Colonic mucosa (tissue), 4 donors: ENCODE data around the gene GGT1. TPM values are rescaled to one million over a fixed set of nuclear protein-coding genes. Genes with fewer than 3 reads are reported as not detected.

Experiments used
- DNase-seq: peaks from one replicate; pipeline ENCODE4 v3.0.0-alpha.2; 2020
- H3K27ac ChIP-seq: fragments of 200-600 bp; one replicate; pipeline ENCODE4 v1.8.0; 2021
- H3K27me3 ChIP-seq: fragments of 200-600 bp; one replicate; pipeline ENCODE4 v1.8.0; 2021
- H3K36me3 ChIP-seq: fragments of 200-600 bp; one replicate; pipeline ENCODE4 v1.8.0; 2021
- H3K4me1 ChIP-seq: fragments of 200-600 bp; one replicate; pipeline ENCODE4 v1.8.0; 2021; ENCODE audit warnings: mild to moderate bottlenecking
- H3K4me3 ChIP-seq: fragments of 200-600 bp; one replicate; pipeline ENCODE4 v1.8.0; 2021
- H3K9ac ChIP-seq, 2 donors: one replicate each; pipeline ENCODE4 v1.7.0; 2013; ENCODE audit warnings: control low read depth in 2 of 2, low read depth in 2 of 2, low read length in 2 of 2
- H3K9me3 ChIP-seq: fragments of 200-600 bp; one replicate; pipeline ENCODE4 v1.8.0; 2021
- intact Hi-C: fragments of 100-400 bp; cut with DNase I; formaldehyde crosslinking; loops from one replicate; pipeline ENCODE4 v1.14.1; 2022
- total RNA-seq, 2 donors: library from RNA; stranded (reverse); fragmentation: NEBNext Ultra II Directional in 1 of 2; extraction: Animal tissue kit (Norgen Biotek cat#: 25700) in 1 of 2; gene quantifications; one replicate each; pipeline ENCODE4 v1.2.1, GENCODE V29; 2021
- TF ChIP-seq, protein P1 (sequence below): fragments of 200-600 bp; IDR thresholded peaks from one replicate; pipeline ENCODE4 v1.8.0; 2022; ENCODE audit warnings: antibody characterized with exemption, mild to moderate bottlenecking
- donor health status: healthy.
- donor health status: DM: no; HTN: no; CAD: no.
- donor health status: DM: no; HTN: no; CAD: no.

GGT1 gene
- total RNA-seq, 2 donors from 2014 or later = 16.8 to 50.4 TPM

DNA sequence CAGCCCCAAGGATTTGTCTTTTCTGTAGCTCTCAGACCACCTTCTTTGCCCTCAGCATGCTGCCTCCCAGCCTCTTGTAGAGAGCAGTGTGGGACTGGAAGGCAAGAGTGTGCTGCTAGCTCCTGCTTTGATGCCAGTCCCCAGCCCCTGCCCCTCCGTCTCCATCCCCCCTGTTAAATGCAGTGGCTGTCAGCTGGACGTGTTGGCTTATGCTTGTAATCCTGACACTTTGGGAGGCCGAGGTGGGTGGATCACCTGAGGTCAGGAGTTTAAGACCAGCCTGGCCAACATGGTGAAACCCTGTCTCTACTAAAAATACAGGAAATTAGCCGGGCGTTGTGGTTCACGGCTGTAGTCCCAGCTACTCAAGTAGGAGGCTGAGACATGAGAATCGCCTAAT, 31.7 kb upstream of the GGT1 start:
- no peak overlapping the region for H3K4me3 ChIP-seq
- no peaks in the 10 kb centered on the region for H3K9me3 ChIP-seq
- H3K27me3 ChIP-seq = no peaks in the 10 kb centered on the region
- H3K4me1 ChIP-seq = no peaks in the 10 kb centered on the region
- no peak for DNase-seq
- no peak overlapping the region for H3K9ac ChIP-seq
- H3K27ac ChIP-seq = no peak overlapping the region
- TF ChIP-seq, protein P1, sequence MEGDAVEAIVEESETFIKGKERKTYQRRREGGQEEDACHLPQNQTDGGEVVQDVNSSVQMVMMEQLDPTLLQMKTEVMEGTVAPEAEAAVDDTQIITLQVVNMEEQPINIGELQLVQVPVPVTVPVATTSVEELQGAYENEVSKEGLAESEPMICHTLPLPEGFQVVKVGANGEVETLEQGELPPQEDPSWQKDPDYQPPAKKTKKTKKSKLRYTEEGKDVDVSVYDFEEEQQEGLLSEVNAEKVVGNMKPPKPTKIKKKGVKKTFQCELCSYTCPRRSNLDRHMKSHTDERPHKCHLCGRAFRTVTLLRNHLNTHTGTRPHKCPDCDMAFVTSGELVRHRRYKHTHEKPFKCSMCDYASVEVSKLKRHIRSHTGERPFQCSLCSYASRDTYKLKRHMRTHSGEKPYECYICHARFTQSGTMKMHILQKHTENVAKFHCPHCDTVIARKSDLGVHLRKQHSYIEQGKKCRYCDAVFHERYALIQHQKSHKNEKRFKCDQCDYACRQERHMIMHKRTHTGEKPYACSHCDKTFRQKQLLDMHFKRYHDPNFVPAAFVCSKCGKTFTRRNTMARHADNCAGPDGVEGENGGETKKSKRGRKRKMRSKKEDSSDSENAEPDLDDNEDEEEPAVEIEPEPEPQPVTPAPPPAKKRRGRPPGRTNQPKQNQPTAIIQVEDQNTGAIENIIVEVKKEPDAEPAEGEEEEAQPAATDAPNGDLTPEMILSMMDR = no peak
- H3K36me3 ChIP-seq = peaks cover 14% of the 10 kb centered on the region
- intact Hi-C loops = no loop called here

DNA sequence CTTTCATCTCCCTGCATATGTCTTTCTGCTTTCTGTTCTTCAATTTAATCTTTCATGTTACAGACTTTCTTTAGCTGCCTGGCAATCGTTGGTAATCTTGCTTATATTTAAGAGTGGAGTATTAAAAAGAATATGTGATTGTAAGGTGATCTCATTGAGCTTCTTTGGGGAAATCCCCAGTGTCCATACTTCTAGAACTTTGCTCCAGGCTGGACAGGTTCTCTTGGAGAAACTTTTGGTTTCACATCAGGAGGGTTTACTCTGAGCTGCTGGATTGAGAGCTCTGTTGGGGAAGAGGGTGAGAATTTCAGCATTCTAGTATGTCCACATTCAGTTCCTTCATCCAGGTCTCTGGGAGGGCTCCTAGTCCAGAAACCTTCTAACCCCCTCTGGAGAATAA, 26.2 kb upstream of the GGT1 start:
- TF ChIP-seq, protein P1 = no peak
- peaks cover 4% of the 10 kb centered on the region for H3K4me1 ChIP-seq
- H3K27me3 ChIP-seq = no peaks in the 10 kb centered on the region
- intact Hi-C loops = no loop called here
- H3K36me3 ChIP-seq = peaks cover 9% of the 10 kb centered on the region
- no peak overlapping the region for H3K9ac ChIP-seq
- H3K4me3 ChIP-seq = no peak overlapping the region
- H3K27ac ChIP-seq = peak overlapping the region; percentile 32
- no peak for DNase-seq
- H3K9me3 ChIP-seq = no peaks in the 10 kb centered on the region

DNA sequence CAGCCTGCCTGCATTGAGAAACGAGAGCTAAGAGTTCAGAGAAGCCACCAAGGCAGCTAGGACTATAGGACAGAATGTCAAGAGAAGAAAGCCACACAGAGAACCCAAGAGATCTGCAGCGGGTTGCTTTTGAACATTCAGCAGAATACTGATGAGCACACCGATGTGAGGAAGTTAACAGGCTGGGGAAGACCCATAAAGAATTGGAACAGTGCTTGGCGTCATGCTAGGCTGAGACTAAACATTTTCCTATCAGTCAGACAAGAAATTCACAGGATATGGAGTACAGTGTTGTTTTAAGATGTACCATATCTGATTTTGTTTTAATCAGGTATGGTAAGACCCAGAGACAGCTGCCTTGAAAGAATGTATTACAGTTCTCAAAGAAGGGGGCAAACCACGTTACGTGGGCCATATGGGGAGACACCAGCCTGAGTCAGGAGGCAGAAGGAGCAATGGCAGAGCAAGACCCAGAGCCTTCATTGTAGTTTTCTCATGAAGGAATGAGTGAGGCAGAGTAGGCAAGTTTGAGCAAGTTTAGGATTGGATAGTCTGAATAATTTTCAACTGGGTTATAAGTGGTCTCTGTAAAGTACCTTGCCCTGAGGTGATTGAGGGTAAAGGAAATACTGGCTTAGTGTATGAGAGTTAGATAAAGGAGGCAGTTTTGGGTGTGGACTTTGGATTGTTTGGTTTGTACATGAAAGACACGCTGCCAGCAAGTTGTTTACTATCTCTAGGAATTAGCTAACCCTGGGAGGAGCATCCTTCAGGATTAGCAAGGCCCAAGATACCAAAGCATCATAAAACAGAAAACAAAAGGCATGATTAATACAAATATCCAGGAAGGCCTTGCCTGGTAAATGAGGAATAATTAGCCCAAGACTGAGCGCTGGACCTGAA, 24.4 kb upstream of the GGT1 start:
- Histone ChIP-seq H3K27me3 (no peaks in the 10 kb centered on the region), H3K36me3 (no peaks in the 10 kb centered on the region), H3K9me3 (no peaks in the 10 kb centered on the region), H3K4me1 (peaks cover 4% of the 10 kb centered on the region), H3K9ac (no peak overlapping the region), H3K27ac (peak overlapping the region; percentile 69), H3K4me3 (no peak overlapping the region)
- TF ChIP-seq, protein P1 = no peak
- intact Hi-C loops = no loop called here
- DNase-seq = peak; percentile 69

DNA sequence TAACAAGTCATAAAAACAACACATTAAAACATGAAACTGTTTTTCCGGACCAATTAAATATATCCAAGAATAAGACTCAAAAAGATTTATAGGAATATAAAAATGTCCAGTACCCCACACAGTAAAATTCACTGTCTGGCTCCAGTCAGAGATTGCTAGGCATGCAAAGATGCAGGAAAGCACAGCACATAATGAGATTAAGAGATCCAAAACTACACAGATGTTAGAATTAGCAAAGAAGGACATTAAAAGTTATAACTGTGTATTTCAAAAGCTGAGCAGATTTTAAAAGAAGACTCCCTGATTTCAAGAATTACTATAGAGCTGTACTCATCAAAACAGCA, 23.8 kb upstream of the GGT1 start:
- H3K27me3 ChIP-seq = no peaks in the 10 kb centered on the region

DNA sequence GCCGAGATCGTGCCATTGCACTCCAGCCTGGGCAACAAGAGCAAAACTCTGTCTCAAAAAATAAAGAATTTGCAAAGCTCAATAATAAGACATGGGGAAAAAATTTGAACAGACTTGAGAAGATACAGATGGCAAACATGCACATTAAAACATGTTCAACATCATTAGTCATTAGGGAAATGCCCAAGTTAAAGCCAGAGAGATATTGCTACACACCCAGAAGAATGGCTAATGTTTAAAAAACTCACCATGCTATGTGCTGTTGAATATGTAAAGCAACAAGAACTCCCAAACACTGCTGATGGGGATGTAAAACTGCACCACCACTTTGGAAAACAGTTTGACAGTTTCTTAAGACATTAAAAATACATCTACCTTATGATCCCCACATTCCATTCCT, 22.7 kb upstream of the GGT1 start:
- DNase-seq = no peak
- TF ChIP-seq, protein P1 = no peak
- H3K27ac ChIP-seq = no peak overlapping the region
- H3K4me1 ChIP-seq = peaks cover 4% of the 10 kb centered on the region
- H3K27me3 ChIP-seq = no peaks in the 10 kb centered on the region
- intact Hi-C loops = no loop called here
- no peaks in the 10 kb centered on the region for H3K9me3 ChIP-seq
- H3K36me3 ChIP-seq = no peaks in the 10 kb centered on the region
- no peak overlapping the region for H3K9ac ChIP-seq
- H3K4me3 ChIP-seq = no peak overlapping the region

More for the DNA sequence above, 23.8 kb upstream of the GGT1 start:
- Histone ChIP-seq H3K4me3 (no peak overlapping the region), H3K9me3 (no peaks in the 10 kb centered on the region), H3K36me3 (no peaks in the 10 kb centered on the region), H3K27ac (peak overlapping the region; percentile 69), H3K4me1 (peaks cover 4% of the 10 kb centered on the region), H3K9ac (no peak overlapping the region)
- intact Hi-C loops = no loop called here
- DNase-seq = no peak
- TF ChIP-seq, protein P1 = no peak
